Esophagus muscularis mucosa (tissue), 3 donors: ENCODE results near the gene CASKIN1.

Experiments
- POLR2A ChIP-seq: fragments of 450-650 bp; IDR thresholded peaks from one replicate; pipeline ENCODE4 v1.6.1; 2017; ENCODE audit warnings: antibody characterized with exemption, moderate library complexity, mild to moderate bottlenecking, low read depth
- POLR2AphosphoS5 ChIP-seq, 2 donors: sonication (generic); formaldehyde crosslinking; IDR thresholded peaks; one replicate each; pipeline ENCODE4 v1.6.1; 2017; ENCODE audit warnings: antibody characterized with exemption in 2 of 2
- TF ChIP-seq, protein P1 (sequence below), 3 experiments: fragments of 200-600 bp in 2 of 3; fragments of 450-650 bp in 1 of 3; sonication (generic) in 2 of 3; IDR thresholded peaks; one replicate each; pipeline ENCODE4 v1.5.1; 2017 to 2019; ENCODE audit warnings: antibody characterized with exemption in 3 of 3, mild to moderate bottlenecking in 2 of 3, moderate library complexity in 1 of 3

DNA sequence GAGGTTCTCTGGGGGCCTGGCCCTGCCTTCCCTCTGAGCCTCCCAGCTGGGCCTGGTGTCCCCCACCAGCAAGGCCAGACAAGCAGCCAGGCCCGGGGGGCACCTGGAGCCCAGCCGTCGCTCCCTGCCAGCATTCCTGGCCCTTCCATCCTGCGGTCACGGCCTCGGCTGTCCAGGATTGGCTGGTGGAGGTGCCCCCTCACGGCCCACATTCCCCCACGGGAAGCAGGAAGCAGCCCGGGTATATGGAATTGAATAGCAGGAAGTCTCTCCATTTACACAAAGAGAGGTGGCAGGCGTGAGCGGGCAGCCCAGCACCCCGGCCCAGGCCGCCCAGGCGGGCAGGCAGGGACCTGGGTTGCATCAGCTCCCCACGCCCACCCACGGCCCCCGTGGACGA is 26.3 kb downstream of the CASKIN1 start:
- TF ChIP-seq POLR2AphosphoS5 (IDR thresholded peaks at IDR 0.05) = peak in 1 of 2 donors; percentile 54
- TF ChIP-seq, protein P1, sequence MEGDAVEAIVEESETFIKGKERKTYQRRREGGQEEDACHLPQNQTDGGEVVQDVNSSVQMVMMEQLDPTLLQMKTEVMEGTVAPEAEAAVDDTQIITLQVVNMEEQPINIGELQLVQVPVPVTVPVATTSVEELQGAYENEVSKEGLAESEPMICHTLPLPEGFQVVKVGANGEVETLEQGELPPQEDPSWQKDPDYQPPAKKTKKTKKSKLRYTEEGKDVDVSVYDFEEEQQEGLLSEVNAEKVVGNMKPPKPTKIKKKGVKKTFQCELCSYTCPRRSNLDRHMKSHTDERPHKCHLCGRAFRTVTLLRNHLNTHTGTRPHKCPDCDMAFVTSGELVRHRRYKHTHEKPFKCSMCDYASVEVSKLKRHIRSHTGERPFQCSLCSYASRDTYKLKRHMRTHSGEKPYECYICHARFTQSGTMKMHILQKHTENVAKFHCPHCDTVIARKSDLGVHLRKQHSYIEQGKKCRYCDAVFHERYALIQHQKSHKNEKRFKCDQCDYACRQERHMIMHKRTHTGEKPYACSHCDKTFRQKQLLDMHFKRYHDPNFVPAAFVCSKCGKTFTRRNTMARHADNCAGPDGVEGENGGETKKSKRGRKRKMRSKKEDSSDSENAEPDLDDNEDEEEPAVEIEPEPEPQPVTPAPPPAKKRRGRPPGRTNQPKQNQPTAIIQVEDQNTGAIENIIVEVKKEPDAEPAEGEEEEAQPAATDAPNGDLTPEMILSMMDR (IDR thresholded peaks at IDR 0.05) = no peak
- no peak for TF ChIP-seq POLR2A
